ENCODE measurements around the gene CHN2.

Gene CHN2

GRCh38 chr7:29413626-29414136 lies 219.1 kb downstream of the CHN2 start:
- DNase-seq: no peak

- no peak for DNase-seq
Observed at GRCh38 chr7:29414216-29414615, 219.6 kb downstream of the CHN2 start.

- DNase-seq: no peak
Observed at GRCh38 chr7:29415215-29415614, 220.6 kb downstream of the CHN2 start.

DNA sequence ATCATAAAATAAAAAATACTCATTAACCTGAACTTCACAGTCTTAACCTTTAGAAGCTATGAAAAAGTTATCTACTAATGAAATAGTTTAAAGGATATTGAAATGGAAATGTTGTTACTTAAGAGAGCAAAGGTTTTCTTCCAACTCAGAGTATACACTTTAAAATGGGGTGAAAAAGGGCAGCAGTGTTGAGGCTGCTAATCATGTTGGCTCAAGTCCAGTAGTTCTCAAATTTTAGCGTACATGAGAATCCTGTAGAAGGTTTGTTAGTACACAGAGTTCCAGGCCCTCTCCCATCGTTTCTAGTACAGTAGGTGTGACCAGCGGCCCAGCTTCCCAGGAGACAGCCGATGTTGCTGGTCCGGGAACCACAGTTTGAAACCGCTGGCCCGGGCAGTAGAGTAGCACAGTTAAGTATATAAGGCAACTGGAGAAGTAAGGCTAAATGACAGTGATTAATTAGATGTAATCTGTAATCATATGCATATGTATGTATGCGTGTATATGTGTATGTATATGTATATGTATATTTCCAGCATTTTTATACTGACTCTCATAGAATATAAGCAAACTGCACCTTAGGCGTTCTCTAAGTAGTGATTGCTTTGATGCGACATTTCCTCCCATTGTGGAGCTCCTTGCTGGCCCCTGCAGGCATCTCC lies 221.8 kb downstream of the CHN2 start:
- no peak for DNase-seq

- no peak for DNase-seq
Observed at GRCh38 chr7:29416938-29417305, 222.3 kb downstream of the CHN2 start.

DNA sequence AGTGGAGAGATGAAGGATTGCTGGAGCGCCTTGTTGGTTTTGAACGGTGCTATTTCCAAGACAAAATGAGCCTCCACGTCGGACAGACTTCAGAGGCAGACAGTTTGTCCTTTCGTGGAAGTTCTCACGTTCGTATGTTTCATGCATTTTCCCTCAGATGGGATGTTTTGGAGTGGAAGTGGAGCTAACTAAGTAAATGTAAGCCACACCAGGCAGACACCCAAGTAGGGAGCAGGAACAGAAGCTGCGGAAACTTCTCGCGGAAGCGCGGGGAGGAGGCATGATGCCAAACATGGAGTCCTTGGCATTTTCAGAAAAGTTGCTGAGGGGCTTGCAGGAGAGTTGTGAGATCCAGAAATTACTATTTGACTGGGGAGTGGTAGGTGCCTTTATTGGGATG lies 223.5 kb downstream of the CHN2 start:
- no peak for DNase-seq

- no peak for DNase-seq
Observed at GRCh38 chr7:29418651-29419050, 224.1 kb downstream of the CHN2 start.

- DNase-seq: no peak
Observed at GRCh38 chr7:29420011-29420410, 225.4 kb downstream of the CHN2 start.

- no peak for DNase-seq
Observed at GRCh38 chr7:29421010-29421956, 226.7 kb downstream of the CHN2 start.

DNA sequence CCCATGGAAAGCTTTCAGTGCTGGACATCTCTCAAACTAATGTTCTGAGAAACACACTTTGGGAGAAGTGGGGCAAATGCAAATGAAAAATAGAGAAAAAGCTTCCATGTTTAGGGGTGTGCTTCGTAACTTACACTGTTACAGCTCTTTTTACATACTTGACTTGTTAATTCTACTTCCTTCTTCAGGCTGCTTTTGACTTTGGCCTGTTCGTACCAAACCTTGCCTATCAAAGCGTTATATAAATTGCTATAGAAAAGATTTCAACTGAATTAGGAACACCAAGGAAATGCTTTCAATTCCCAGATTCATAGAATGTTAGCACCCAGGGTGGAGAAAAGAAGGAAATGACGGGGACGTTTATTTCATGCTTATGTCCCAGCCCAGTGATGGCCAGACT lies 228.3 kb downstream of the CHN2 start:
- no peak for DNase-seq

DNA sequence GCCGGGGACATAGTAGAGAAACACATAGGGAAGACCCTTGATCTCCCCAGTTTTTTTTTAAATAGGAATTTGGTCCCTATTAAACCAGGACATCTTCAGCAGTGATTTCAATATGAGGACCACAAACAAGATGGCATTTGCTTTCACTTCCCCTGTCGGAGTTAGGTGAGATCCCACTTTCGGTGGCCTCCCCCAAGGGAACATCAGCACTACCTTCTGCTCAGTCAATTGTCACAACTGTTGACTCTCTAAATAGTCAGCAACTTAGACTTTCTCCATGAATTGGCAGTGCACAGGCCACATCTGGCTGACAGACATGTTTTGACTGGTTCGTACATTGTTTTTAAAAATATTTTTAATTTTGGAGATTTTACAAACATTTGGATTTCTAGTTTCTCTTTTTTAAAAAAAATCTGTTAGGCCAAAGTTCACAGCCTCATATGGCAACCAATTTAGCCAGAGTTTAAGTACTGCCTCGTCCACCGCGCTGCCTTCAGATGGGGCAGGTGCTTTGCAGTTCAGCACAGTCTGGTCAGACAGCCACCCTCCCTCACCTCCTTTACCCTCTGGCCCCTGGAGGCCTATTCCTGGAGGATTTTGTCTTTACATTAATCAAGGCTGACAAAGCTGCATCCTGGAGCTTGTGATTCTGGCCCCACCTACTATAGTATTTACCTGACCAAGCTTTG lies 229.9 kb downstream of the CHN2 start:
- no peak for DNase-seq

DNA sequence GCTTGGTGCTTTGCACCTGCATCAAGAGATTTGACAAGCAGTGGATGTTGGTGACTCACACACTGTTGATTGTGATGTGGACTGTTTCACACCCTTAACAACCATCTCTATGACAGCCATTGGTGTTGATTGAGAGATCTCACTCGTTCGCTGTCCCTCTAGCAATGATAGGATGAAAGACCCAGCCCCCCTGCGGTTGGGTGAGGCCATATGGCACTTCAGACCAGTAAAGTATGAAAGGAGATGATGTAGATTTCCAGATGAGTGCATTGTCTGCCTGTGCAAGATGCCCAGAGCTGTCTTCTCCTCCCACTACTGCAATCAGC lies 230.4 kb downstream of the CHN2 start:
- no peak for DNase-seq

- DNase-seq: no peak
Observed at GRCh38 chr7:29426587-29426986, 232.0 kb downstream of the CHN2 start.

DNA sequence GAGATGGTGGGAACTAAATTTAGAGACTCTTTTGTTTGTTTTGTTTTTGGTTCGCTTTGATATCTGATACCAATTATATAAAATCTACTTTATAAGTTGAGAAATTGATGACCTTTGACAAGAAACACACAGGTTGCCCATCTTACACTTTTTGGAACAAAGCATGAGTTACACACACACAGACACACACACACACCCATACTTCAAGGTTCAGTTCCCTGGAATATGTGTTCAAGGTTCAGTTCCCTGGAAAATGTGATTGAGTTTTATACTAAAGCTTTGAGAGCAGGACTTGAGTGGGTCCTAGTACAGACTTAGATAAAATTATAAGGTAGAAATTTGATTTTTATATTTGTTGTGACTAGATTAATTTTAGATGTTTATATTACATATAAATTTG lies 234.8 kb downstream of the CHN2 start:
- no peak for DNase-seq

DNA sequence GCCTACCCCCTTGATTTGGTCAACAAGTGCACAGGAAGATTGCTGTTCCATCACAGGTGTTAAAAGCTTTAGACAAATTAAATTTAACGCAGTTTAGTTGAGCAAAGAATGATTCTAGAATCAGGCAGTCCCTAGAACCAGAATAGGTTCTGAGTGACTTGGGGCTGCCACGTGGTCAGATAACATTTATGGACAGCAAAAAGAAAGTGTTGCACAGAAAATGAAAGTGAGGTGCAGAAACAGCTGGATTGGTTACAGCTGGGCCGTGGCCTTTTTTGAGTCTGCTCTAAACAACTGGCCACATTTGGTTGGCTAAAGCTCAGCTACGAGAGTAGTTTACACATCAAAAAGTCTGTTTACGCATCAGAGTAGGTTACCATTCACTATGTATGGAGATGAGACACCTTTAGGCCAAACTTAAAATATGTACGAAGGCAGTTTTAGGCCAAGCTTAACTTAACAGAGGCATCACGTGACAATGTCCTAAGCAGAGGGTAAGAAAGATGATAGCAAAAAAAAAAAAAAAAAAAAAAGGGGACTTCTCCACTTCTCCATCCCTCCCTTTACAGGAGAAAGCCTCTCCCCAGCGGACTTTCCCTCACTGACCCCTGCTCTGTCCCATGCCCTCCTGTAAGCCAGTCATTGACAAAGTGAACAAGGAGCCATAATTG lies 235.8 kb downstream of the CHN2 start:
- DNase-seq: no peak

GRCh38 chr7:29431686-29432085 lies 237.1 kb downstream of the CHN2 start:
- no peak for DNase-seq

DNA sequence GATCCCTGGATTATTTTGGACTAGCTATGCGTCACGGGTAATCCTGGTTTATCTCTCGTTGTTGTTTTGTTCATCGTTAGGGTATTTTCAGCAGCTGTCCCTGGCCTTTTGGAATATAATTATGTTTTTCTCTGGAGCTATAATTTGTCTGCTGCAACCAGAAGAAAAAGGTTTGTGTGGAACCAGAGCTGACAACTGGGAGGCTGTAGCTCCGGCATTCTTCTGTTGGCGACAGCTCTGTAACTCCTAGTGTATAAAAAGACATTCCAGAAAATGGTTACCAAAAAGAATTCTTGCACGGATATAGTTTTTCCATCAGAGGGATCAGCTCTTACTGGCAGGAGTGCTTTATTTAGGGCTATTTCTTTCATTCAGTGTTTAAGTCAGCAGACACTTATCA lies 238.1 kb downstream of the CHN2 start:
- DNase-seq: no peak

GRCh38 chr7:29434380-29434768 lies 239.8 kb downstream of the CHN2 start:
- no peak for DNase-seq

DNA sequence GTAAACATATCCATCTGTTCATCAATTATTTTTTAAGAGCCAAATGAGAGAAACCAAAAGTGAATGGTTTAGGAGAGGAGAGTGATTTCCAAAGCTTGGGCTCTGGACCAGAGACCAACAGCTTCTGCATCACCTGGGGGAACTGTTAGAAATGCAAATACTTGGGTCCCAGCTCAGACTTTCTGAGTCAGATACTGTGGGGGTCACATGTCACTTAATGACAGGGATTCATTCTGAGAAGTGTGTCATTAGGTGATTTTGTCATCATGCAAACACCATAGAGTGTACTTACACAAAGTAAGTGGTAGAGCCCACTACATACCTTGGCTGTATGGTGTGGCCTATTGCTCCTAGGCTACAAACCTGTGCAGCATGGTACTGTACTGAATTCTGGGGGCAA lies 240.6 kb downstream of the CHN2 start:
- no peak for DNase-seq

DNA sequence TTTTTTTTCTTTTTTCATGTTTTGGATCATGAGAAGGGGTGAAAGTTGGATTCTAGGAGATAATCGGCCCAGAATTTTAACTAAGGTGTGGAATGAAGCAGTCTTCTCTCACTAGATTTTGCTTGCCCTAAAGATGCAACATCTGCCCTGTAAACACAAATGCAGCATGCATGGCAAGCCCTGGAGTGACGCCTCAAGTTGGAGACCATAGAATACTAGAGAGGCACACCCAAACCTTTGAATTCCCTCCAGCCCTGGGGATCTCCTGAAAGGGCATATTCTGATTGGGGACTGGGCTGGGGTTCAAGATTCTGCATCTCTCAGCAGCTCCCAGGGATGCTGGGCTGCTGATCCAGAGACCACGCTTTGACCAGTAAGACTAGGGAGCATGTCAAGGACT lies 241.3 kb downstream of the CHN2 start:
- DNase-seq: no peak

DNA sequence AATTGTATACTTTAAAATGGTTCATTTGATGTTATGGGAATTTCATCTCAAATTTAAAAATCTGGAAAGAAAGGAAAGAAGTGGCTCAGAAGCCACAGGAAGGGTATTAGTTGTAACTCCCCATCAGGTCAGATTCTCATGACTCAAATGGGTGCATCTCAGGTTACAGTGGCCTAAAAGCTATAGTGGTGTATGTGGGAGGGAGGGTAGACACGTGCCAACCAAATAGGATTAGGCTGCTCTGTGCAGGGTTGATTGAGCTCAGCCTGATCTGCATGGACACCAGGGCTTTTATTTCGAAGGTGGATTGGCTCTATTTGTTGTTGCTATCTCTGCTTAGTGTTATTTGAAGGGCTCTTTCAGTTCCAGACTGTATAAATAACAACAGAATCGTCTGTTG lies 247.6 kb downstream of the CHN2 start:
- peak; percentile 42 to 84 for DNase-seq

DNA sequence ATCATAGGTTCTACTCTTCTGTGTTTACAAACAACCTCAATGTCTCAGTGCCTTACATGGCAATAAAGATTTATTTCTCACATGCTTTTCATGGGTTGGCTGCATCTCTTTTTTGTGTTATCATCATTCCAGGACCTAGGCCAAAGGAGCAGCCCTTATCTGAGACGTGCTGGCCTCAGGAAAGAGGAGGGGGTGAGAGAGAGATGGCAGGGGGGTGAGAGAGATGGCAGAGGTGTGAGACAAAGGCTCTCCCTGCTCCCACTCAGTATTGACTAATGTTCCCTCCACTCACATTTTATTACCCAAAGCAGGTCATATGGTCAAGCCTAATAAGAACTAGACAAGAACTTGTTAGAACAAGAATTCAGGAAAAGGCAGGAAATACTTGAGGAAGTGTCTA lies 249.0 kb downstream of the CHN2 start:
- no peak for DNase-seq

DNA sequence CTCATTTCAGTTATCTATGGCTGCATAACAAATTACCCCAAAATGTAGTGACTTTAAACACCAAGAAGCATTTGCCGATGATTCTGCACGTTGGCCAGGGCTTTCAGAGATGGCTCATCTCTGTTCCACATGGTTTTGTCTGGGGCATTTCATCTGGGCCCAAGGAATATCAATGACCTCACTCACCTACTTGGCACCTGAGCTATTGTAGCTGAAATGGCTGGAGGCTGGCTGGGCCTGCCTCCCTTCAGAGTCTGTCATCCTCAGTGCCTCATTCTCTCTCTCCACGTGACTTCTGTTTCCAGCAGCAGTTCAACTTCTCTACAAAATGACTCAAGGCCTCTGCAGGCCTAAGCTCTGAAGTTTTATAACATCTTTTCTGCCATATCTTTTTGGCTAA lies 249.7 kb downstream of the CHN2 start:
- DNase-seq: no peak
